Activated CD8-positive, alpha-beta T cell treated with anti-CD3 and anti-CD28 coated beads for 36 hours (primary cell): ENCODE data around the gene TMEM151A. TPM values are rescaled to one million over a fixed set of nuclear protein-coding genes. Genes with fewer than 3 reads are reported as not detected.

Experiments used
- ATAC-seq: fragments of 200-7000 bp; cut with Tn5 transposase; one replicate; pipeline ENCODE4 v1.10.0; 2021; ENCODE audit warnings: mild to moderate bottlenecking, moderate library complexity
- CTCF ChIA-PET: fragments of 350-600 bp; sonication (Branson Sonifier 250); formaldehyde crosslinking; loops from one replicate; lab custom pipeline; 2021; ENCODE audit warnings: antibody characterized with exemption; lab: Charles Lee
- POLR2A ChIA-PET: fragments of 350-600 bp; sonication (Branson Sonifier 250); formaldehyde crosslinking; loops from one replicate; lab custom pipeline; 2021; ENCODE audit warnings: antibody characterized with exemption; lab: Charles Lee
- DNase-seq: peaks from one replicate; pipeline ENCODE4 v3.0.0-alpha.2; 2020
- H3K27ac Mint-ChIP-seq: one replicate; pipeline ENCODE4 v1.8.0; 2021; ENCODE audit warnings: mild to moderate bottlenecking, mixed read lengths
- H3K27me3 Mint-ChIP-seq: one replicate; pipeline ENCODE4 v1.8.0; 2021; ENCODE audit warnings: mixed read lengths
- H3K36me3 Mint-ChIP-seq: one replicate; pipeline ENCODE4 v1.8.0; 2021; ENCODE audit warnings: low read depth, mixed read lengths
- H3K4me1 Mint-ChIP-seq: one replicate; pipeline ENCODE4 v1.8.0; 2021; ENCODE audit warnings: low read depth, mixed read lengths
- H3K4me3 Mint-ChIP-seq: one replicate; pipeline ENCODE4 v1.8.0; 2021; ENCODE audit warnings: mild to moderate bottlenecking, moderate library complexity, mixed read lengths
- H3K9me3 Mint-ChIP-seq: one replicate; pipeline ENCODE4 v1.8.0; 2021; ENCODE audit warnings: mixed read lengths
- intact Hi-C: fragments of 100-400 bp; cut with micrococcal nuclease; formaldehyde crosslinking; loops from one replicate; pipeline ENCODE4 v1.10.0; 2022
- total RNA-seq, 2 experiments: library from RNA; stranded (reverse); gene quantifications; one replicate each; pipeline ENCODE4 v1.2.3, GENCODE V29; 2021
- TF ChIP-seq, protein P1 (sequence below): fragments of 200-600 bp; IDR thresholded peaks from one replicate; pipeline ENCODE4 v1.8.0; 2022; ENCODE audit warnings: antibody characterized with exemption, mild to moderate bottlenecking

TMEM151A gene
- total RNA-seq, 2 experiments from 2014 or later, result not detected

DNA sequence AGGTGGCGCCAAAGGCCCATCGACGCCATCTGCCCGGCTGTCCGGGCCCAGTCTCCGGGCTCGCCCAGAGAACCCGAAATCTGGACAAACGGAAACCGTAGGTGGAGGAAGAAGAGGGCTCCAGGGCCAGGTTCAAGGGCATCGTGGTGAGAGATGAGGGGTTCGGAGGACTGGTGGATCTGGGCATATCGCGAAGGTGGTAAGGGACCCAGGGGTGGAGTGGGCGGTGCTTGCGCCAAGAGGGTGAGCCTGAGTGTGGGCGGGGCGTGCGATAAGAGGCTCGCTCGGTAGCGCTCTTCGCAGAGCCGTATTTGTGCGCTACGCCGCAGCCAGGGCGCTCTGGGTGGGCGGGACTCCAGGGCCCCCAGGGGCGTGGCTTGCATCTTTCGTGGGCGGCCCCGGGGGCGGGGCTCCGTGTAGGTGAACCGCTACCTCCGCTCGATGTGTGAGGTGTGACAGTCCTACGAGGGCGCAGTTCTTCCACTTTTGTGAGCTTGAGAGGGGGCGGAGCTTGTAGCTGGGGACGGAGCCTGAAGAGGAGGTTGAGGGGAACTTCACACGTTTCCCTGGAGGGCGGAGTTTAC lies 20.4 kb downstream of the TMEM151A start:
- ChIA-PET CTCF (interaction anchor here (0.5 to 10.2 kb wide), 31 partner anchors 10 to 244 kb away, joined by 3 to 149 read pairs (median 5); partner anchors contain the start of genes B4GAT1, BRMS1, DPP3 and RIN1), POLR2A (interaction anchor here (0.5 to 6.9 kb wide), 19 partner anchors 10 to 466 kb away, joined by 3 to 38 read pairs (median 5); partner anchors contain the start of genes B4GAT1, BRMS1, RIN1 and SLC29A2)
- Mint-ChIP-seq H3K4me1 (peaks cover 26% of the 10 kb centered on the region), H3K4me3 (peak overlapping the region; percentile 80), H3K27me3 (no peaks in the 10 kb centered on the region), H3K36me3 (peaks cover 7% of the 10 kb centered on the region), H3K27ac (peak overlapping the region; percentile 97), H3K9me3 (no peaks in the 10 kb centered on the region)
- peak; percentile 99 for DNase-seq
- TF ChIP-seq, protein P1, sequence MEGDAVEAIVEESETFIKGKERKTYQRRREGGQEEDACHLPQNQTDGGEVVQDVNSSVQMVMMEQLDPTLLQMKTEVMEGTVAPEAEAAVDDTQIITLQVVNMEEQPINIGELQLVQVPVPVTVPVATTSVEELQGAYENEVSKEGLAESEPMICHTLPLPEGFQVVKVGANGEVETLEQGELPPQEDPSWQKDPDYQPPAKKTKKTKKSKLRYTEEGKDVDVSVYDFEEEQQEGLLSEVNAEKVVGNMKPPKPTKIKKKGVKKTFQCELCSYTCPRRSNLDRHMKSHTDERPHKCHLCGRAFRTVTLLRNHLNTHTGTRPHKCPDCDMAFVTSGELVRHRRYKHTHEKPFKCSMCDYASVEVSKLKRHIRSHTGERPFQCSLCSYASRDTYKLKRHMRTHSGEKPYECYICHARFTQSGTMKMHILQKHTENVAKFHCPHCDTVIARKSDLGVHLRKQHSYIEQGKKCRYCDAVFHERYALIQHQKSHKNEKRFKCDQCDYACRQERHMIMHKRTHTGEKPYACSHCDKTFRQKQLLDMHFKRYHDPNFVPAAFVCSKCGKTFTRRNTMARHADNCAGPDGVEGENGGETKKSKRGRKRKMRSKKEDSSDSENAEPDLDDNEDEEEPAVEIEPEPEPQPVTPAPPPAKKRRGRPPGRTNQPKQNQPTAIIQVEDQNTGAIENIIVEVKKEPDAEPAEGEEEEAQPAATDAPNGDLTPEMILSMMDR, result peak; percentile 33
- intact Hi-C loops, result loop anchor here (5.0 kb wide), 2 partner anchors 35 to 75 kb away; partner anchors contain the start of genes B4GAT1 and BRMS1
- peak; percentile 68 for ATAC-seq

DNA sequence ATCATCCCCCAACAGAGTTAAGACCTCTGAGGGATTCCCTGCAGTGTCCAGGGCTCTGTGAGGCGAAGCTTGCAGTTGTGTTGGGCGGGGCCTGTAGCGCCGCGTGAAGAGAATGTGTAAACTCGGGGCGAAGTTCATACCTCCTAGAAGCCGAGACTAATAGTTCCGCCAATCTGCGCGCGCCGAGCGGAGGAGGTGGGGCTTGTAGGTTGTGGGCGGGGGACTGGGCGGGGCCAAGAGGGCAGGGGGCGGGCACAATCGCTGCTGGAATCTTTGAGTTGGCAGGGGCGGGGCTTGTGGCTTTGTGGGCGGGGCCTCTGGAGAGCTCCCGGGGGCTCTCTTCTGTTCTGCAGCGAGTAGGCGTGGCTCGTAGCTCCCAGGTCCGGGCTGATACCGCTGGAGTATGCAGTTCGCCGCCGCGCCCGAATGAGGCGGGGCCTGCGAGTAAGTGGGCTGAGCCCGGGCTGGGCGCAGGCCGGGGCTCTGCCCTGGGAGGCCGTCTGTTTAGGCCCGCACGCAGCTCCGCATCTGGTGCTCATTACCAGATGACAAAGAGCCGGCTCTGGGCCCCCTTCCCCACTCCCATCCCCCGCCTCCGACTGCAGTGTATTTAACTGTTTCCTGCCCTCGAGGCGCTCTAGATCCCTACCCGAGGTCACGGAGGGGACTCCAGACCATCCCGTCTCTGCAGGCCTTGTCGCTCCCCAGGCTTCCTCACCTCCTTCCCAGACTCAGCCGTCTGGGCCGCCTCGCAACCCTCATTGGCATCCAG lies 21.0 kb downstream of the TMEM151A start:
- Mint-ChIP-seq H3K9me3 (no peaks in the 10 kb centered on the region), H3K4me1 (peaks cover 32% of the 10 kb centered on the region), H3K27me3 (no peaks in the 10 kb centered on the region), H3K27ac (peak overlapping the region; percentile 97), H3K4me3 (peak overlapping the region; percentile 80), H3K36me3 (peaks cover 7% of the 10 kb centered on the region)
- POLR2A ChIA-PET, result interaction anchor here (0.5 to 6.9 kb wide), 24 partner anchors 10 to 467 kb away, joined by 3 to 38 read pairs (median 4); partner anchors contain the start of genes B4GAT1, BRMS1, RAB1B and RIN1
- intact Hi-C loops, result loop anchor here (5.0 kb wide), 2 partner anchors 35 to 75 kb away; partner anchors contain the start of genes B4GAT1 and BRMS1
- ATAC-seq, result peak; percentile 71
- DNase-seq, result peak; percentile 99
- TF ChIP-seq, protein P1, result no peak
- CTCF ChIA-PET, result interaction anchor here (0.5 to 10.2 kb wide), 20 partner anchors 9 to 109 kb away, joined by 3 to 149 read pairs (median 8); partner anchors contain the start of genes B4GAT1, BRMS1, RIN1 and TMEM151A

DNA sequence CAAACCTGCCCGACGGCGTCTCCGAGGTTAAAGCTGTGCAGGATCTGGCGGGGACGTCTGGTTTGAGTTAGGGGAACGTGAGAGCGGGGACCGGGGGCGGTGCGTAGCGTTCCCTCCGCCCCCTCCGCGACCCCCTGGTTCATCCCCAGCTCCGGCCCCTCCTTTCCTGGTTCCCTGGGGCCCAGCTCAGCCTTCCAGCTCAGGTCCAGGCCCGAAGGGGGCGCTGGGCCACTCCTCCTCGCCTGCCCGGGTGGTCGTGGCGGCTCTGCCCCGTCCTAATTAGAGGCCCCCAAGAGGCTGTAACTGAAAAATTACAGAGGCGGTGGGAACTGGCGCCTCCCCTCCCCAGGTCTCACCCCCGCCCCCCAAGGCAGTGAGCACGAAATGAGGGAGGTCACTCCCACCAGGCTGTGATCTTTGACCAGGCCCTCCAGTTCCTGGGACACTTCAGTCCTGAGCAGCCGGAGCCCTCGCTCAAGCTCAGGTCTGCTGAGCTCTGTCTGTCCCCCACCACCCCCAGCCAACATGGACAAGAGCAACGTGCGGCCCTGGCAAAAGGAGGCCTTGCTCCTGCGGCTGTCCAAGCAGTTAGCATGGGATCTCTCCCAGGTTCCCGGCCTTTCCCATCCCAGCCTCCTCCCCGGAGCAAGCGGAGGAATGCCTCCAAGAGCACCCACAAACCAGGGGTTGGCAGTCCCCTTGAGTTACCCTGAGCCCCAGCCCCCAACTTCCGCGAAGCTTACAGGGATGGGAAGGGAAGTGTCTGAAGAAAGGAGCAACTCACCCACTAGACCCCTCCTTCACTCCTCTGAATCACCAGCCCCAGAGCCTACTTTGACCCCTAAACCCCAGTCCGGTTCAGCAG lies 21.9 kb downstream of the TMEM151A start:
- TF ChIP-seq, protein P1, result no peak
- CTCF ChIA-PET, result interaction anchor here (1.0 to 10.2 kb wide), 11 partner anchors 9 to 125 kb away, joined by 3 to 149 read pairs (median 37); partner anchors contain the start of genes B4GAT1, BRMS1, MRPL11 and RIN1
- peaks cover 39% of the 10 kb centered on the region for H3K4me1 Mint-ChIP-seq
- intact Hi-C loops, result loop anchor here (5.0 kb wide), 2 partner anchors 34 to 74 kb away; partner anchors contain the start of genes B4GAT1 and BRMS1
- H3K27me3 Mint-ChIP-seq, result no peaks in the 10 kb centered on the region
- DNase-seq, result peak; percentile 51
- peak overlapping the region; percentile 97 for H3K27ac Mint-ChIP-seq
- peaks cover 7% of the 10 kb centered on the region for H3K36me3 Mint-ChIP-seq
- H3K9me3 Mint-ChIP-seq, result no peaks in the 10 kb centered on the region
- POLR2A ChIA-PET, result interaction anchor here (1.0 to 6.9 kb wide), 18 partner anchors 9 to 258 kb away, joined by 3 to 38 read pairs (median 6); partner anchors contain the start of genes B4GAT1, BRMS1, RAB1B and RIN1
- no peak for ATAC-seq
- H3K4me3 Mint-ChIP-seq, result peak overlapping the region; percentile 80

DNA sequence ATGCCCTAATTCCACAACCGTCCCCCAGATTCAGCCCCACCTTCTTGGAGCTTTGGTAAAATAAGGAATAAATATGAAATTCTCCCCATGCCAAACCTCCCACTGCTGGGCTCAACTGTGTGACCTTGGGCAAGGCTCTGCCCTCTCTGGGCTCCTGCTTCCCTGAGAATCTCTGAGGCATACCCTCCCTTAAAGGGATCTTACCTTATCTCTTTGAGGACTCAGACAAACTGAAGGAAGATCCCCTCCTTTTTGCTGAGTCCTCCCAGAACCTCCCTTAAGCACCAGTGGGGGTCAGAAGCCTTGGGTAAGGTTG lies 22.4 kb downstream of the TMEM151A start:
- CTCF ChIA-PET, result interaction anchor here (1.0 to 10.2 kb wide), 6 partner anchors 8 to 125 kb away, joined by 3 to 149 read pairs (median 42); partner anchors contain the start of genes B4GAT1, BRMS1, MRPL11 and RIN1
- Mint-ChIP-seq H3K4me1 (peaks cover 45% of the 10 kb centered on the region), H3K4me3 (peak overlapping the region; percentile 80), H3K36me3 (peaks cover 7% of the 10 kb centered on the region), H3K9me3 (no peaks in the 10 kb centered on the region), H3K27ac (peak overlapping the region; percentile 97), H3K27me3 (no peaks in the 10 kb centered on the region)
- ATAC-seq (no peak), DNase-seq (no peak)
- TF ChIP-seq, protein P1, result no peak
- POLR2A ChIA-PET, result interaction anchor here (1.3 to 6.9 kb wide), 10 partner anchors 10 to 107 kb away, joined by 3 to 38 read pairs (median 8); partner anchors contain the start of genes BRMS1, RAB1B, RIN1 and SLC29A2
- intact Hi-C loops, result loop anchor here (5.0 kb wide), 2 partner anchors 33 to 73 kb away; partner anchors contain the start of genes B4GAT1 and BRMS1
